ENCODE data around the gene FADS6.

FADS6 gene

DNA sequence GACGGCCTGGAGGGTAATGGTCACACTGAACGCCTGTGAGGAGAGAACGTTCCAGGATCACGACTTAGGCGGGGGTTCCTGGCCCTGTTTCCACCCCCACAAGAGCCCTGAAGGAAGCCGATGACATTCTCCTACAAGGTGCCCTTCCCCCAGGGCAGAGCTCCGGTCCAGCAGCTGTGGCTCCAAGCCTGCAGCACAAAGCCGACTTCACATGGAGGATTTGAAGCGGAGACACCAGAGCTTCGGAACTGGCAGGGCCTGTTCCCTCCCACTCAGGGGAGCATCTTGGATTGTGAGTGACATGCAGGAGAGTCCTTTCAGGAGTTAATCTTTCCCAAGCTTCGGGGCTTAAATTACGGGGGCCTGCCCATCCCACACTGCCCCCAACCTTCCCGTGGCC lies 5.0 kb downstream of the FADS6 start:
- TF ChIP-seq, protein P1, sequence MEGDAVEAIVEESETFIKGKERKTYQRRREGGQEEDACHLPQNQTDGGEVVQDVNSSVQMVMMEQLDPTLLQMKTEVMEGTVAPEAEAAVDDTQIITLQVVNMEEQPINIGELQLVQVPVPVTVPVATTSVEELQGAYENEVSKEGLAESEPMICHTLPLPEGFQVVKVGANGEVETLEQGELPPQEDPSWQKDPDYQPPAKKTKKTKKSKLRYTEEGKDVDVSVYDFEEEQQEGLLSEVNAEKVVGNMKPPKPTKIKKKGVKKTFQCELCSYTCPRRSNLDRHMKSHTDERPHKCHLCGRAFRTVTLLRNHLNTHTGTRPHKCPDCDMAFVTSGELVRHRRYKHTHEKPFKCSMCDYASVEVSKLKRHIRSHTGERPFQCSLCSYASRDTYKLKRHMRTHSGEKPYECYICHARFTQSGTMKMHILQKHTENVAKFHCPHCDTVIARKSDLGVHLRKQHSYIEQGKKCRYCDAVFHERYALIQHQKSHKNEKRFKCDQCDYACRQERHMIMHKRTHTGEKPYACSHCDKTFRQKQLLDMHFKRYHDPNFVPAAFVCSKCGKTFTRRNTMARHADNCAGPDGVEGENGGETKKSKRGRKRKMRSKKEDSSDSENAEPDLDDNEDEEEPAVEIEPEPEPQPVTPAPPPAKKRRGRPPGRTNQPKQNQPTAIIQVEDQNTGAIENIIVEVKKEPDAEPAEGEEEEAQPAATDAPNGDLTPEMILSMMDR (IDR thresholded peaks at IDR 0.05; ENCODE audit: extremely low read depth, insufficient read depth, missing control alignments), result no peak
- DNase-seq (ENCODE audit: low spot score), result no peak
- in situ Hi-C loops (cut with MboI; ENCODE audit: low pct_unique_long_range_greater_than_20kb, low sequenced_read_pairs, unreplicated experiment), result no loop called here

DNA sequence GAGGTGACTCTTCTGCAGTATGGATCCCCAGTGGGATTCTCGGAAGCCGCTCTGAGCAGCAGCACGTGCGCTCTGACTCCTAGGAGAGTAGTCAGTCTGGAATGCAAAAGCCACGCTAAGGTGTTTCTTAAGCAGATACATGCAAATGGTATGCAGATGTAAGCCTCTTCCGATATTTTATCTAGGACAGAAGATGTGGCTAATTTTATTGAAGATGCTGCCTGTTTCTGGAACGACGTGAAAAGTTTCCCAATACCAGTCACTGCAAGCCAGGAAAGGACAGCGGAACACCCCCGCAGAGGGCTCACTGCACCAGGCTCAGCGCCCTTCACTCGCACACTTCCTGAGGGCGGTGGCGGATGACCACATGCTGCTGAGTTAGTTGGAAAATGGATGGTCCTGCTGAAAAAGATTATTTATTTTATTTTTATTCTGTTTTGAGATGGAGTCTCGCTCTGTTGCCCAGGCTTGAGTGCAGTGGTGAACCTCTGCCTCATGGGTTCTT lies 10.1 kb downstream of the FADS6 start:
- TF ChIP-seq, protein P1 (IDR thresholded peaks at IDR 0.05; ENCODE audit: extremely low read depth, insufficient read depth, missing control alignments), result no peak
- in situ Hi-C loops (cut with MboI; ENCODE audit: low pct_unique_long_range_greater_than_20kb, low sequenced_read_pairs, unreplicated experiment), result no loop called here
- no peak for DNase-seq (ENCODE audit: low spot score)

DNA sequence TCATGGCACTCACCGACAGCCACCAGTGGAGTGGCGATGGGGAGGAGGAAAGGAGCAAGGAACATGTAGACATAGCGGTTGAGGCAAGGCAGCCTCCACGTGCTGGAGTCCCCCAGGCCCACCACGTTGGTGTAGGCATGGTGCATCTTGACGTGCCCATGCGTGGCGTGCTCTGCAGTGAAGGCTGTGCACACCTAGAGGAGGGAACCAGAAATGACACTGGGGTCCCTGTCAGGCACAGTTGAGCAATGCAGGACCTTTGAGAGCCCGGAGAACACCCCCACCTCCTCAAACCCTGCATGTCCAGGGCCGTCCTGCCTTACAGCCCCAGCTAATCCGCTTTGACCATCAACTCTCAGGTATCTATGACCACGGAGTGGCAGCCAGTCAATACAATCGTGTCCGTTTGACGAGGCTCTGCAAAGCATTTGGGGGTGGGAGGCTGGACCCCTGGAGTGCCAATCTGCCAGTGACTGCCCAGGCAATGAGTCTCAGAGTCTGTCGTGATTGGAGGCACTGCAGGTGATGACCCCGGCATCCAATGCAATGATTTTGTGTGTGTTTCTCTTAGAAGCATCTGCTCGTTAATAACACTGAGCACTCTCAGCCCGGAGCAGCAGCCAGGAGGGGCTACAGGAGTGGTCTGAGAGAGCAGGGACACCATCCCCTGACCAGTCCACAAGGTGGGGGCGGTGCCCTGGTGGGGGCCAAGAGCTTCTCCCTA lies 10.8 kb downstream of the FADS6 start:
- no peak for DNase-seq (ENCODE audit: low spot score)
- TF ChIP-seq, protein P1 (IDR thresholded peaks at IDR 0.05; ENCODE audit: extremely low read depth, insufficient read depth, missing control alignments), result no peak
- in situ Hi-C loops (cut with MboI; ENCODE audit: low pct_unique_long_range_greater_than_20kb, low sequenced_read_pairs, unreplicated experiment), result no loop called here

DNA sequence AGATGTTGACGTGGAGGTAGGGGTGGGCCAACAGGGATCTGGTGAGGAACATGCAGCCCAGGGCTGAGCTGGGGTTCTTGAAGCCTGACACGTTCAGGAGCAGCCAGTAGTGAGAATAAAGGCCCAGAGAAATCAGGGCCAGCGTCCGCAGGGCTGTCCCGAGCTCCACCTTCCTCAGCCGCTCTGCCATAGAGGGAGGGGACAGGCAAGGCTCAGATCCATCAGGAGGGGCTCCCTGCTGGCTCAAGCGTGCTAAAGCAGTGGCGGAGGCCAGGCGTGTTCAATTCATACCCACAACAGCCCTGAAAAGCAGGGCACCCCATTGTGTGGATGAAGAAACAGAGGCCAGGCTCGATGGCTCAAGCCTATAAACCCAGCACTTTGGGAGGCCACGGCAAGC lies 12.4 kb downstream of the FADS6 start:
- in situ Hi-C loops (cut with MboI; ENCODE audit: low pct_unique_long_range_greater_than_20kb, low sequenced_read_pairs, unreplicated experiment), result no loop called here
- no peak for DNase-seq (ENCODE audit: low spot score)
- TF ChIP-seq, protein P1 (IDR thresholded peaks at IDR 0.05; ENCODE audit: extremely low read depth, insufficient read depth, missing control alignments), result no peak

DNA sequence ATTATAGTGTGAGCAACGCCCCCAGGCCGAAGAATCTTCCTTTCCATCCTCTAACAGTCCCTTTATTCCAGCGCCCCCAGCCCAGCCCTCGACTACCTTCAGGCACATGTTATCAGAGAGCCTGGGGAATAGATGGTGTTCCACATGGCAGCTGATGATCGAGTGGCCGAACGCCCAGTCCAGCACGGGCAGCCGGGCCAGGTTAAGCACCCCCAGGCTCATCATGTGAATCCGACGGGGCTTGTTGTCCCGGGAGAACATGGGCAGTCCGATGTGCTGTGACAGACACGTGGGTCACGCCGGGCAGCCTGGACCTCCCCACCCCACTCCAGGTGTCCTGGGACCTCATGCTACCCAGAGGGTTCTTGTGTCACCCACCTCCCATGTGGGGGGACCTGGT lies 14.1 kb downstream of the FADS6 start:
- TF ChIP-seq, protein P1 (IDR thresholded peaks at IDR 0.05; ENCODE audit: extremely low read depth, insufficient read depth, missing control alignments), result no peak
- in situ Hi-C loops (cut with MboI; ENCODE audit: low pct_unique_long_range_greater_than_20kb, low sequenced_read_pairs, unreplicated experiment), result no loop called here
- no peak for DNase-seq (ENCODE audit: low spot score)

DNA sequence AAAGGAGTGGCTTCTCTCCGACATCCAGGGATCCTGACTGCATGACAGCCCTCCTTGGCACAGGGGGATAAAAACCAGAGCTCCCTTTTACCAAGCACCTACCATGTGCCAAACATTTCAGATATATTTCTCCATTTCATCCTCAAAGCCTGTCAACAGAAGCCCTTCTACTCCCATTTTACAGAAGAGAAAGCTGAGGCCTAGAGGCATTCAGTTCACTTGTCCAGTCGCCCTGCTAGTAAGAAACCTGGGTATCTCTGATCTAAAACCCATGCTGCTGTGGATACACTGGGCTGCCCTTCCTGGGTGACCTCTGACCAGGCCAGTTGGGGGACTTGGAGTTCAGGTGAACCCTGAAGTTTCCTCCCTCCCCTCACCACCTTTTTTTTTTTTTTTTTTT lies 14.8 kb downstream of the FADS6 start:
- DNase-seq (ENCODE audit: low spot score), result no peak
- TF ChIP-seq, protein P1 (IDR thresholded peaks at IDR 0.05; ENCODE audit: extremely low read depth, insufficient read depth, missing control alignments), result no peak
- in situ Hi-C loops (cut with MboI; ENCODE audit: low pct_unique_long_range_greater_than_20kb, low sequenced_read_pairs, unreplicated experiment), result no loop called here
